GM21717 (cell line): ENCODE measurements around the gene FEM1C.
A peak's percentile ranks its signal among the peaks of the same experiment; 100 is the strongest.

ENCODE experiments used
- ATAC-seq: cut with Tn5 transposase; IDR thresholded peaks from one replicate; pipeline ENCODE4 v1.9.1; 2021; ENCODE audit warnings: mild to moderate bottlenecking, moderate library complexity; ENCODE audit not compliant: unreplicated experiment

The FEM1C gene, protein sequence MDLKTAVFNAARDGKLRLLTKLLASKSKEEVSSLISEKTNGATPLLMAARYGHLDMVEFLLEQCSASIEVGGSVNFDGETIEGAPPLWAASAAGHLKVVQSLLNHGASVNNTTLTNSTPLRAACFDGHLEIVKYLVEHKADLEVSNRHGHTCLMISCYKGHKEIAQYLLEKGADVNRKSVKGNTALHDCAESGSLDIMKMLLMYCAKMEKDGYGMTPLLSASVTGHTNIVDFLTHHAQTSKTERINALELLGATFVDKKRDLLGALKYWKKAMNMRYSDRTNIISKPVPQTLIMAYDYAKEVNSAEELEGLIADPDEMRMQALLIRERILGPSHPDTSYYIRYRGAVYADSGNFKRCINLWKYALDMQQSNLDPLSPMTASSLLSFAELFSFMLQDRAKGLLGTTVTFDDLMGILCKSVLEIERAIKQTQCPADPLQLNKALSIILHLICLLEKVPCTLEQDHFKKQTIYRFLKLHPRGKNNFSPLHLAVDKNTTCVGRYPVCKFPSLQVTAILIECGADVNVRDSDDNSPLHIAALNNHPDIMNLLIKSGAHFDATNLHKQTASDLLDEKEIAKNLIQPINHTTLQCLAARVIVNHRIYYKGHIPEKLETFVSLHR

DNA sequence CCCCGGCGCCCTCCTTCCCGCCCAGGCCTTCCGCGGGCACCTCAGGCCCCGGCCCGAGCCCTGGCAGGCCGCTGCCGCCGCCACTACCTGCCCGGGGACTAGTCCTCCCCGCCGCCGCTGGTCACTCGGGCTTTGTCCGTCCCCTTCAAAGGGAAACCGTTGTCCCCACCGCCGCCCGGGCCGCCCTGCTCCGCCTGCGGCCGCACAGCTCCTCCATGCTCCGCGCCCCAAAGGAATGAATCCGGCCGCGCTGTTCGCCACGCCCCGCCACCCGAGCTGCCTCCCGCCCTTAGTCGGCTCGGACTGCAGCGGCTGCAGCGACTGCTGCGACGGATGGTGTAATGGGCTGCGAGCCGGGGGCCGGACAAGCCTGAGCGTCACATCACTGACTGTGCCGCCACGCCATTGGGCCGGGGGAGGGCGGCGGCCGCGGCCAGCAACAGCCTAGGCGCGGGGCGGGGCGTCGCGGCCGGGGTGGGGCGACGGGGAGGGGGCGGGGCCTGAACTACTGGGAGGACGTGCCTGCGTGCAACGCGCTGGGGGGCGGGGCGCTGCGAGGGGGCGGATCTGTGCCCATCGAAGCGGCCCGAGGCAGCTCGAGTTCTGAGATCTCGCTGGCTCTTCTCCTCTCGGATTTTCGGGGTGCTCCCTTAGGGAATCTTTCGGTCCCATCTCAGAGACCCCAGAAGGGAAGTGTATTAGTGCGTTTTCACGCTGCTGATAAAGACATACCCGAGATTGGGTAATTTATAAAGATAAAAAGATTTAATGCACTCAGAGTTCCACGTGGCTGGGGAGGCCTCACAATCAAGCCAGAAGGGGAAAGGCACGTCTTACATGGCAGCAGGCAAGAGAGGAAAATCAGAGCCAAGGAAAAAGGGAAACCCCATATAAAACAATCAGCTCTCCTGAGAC lies at the start of gene FEM1C:
FEM1C (minus strand) TSS at position 340 of the 915 bp plus-strand sequence. CDS start 1,282 bp downstream, outside the sequence.
- peak; percentile 97 for ATAC-seq

- no peak for ATAC-seq
Observed at GRCh38 chr5:115589043-115589442, 44.5 kb upstream of the FEM1C start.

GRCh38 chr5:115588640-115589039 lies 44.1 kb upstream of the FEM1C start:
- no peak for ATAC-seq

DNA sequence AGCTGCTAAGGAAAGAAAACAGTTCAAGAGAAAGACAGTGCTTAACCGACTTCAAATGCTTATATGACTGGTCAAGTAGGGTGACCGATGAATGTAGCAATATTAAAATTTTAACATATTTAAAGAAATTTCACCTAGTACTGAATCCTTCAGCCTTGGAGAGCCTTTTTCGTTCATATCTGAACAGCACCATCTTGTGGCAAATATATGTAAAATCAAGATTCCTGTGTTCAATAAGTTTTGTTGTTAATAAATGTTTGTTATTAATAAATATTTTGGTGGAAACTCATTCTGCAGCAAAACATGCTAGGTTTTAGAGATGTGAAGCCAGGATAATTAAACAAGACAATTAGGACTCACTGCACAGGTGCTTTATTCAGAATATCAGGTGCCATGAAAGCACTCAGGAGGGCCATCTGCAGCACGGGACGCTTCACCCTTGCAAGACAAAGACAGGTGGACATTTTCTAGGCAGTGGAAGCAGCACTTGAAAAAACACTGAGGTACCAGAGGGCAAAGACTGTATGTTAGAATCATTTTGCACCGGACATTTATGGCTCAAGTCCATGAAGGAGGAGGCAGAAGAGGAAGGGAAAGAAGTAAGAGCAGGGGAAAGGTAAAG lies 42.1 kb upstream of the FEM1C start:
- no peak for ATAC-seq

DNA sequence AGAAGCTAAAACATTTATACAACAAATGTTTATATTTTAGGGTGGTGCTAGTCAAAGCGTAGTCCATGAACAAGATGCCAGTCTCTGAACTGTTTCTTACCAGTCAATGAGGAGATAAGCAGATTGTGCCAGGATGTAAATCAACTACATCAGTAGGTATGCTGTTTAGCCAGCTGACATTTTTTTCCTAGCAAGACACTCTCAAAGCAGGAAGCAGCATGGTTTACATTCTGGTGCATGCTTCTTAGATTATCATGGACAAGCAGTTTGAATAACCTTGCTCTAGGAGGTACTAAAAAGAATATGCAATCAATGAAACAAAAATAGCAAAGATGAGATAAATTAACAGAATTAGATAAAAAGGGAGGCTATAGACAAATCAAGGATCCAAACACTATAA lies 40.7 kb upstream of the FEM1C start:
- no peak for ATAC-seq

DNA sequence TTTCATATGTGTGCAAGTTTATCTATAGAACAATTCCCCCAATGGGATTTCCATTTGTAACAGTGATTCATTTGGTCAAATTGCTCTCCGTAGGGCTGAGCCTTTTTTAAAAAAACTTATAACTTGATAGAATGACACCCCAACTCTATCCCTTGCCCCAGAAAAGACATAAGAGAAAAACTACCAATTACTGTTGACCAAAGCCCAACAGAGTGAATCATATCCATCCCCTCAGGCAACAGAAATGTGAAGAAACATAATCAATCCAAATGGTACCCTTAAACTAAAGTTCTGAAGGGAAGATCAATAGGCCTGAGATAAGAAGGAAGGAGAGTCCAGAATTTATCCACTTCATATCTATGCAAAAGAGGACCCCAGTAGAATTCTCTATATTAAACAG lies 39.9 kb upstream of the FEM1C start:
- ATAC-seq: no peak

DNA sequence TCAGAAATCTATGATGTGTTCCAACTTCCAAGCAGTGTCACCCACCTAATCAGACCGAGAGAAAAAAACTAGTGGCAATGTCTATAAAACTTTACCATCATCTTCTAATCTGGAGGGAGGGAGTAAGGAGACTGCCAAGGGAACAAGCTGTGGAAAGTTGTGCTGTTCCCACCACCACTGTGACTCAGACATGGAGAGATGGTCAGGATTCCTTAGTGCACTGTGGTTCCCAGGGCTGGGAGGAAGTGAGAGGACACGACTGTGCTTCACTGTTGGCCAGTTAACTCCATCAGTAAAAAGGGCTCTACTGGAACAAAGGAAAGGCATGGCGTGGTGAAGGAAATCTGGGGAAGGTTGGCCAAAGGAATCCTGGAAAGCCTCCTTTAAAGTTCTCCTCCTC lies 38.9 kb upstream of the FEM1C start:
- ATAC-seq: no peak

DNA sequence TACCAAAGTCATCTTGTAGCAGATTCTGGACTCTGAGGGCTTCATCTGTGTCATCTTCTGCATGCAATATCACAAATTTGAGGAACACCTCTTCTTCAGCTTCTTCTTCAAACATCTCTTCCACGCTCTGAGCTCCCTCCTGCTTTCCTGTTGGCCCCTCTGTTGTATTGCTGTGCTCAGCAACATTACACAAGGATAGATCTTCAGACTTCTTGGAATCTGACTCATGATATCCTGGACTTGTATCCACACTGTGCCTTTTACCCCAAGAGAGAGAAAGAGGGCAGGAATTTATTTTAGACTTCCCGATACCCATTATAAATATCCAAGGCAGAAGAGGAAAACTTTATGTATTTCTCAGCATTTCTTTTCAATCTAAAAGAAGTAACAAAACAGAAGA lies 36.4 kb upstream of the FEM1C start:
- ATAC-seq: no peak

DNA sequence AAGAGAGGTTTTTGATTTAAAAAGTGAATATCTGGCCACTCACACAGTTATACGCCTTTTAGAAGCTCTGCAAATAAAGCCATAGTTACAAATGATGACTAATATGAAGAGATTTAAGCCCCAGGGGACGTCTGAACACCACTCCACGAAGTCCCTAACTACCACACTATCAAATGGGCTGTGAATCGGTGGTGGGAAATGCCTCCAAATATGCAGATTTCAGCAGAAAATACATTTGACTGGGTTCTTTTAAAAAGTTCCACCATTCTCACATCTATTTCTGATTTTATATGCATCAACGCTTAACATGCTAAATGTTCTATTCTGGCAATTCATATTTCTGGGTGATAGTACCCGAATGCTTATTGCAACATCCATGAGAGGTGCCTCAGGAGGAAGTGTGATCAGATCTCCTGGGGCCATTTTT lies 35.2 kb upstream of the FEM1C start:
- peak; percentile 42 for ATAC-seq

DNA sequence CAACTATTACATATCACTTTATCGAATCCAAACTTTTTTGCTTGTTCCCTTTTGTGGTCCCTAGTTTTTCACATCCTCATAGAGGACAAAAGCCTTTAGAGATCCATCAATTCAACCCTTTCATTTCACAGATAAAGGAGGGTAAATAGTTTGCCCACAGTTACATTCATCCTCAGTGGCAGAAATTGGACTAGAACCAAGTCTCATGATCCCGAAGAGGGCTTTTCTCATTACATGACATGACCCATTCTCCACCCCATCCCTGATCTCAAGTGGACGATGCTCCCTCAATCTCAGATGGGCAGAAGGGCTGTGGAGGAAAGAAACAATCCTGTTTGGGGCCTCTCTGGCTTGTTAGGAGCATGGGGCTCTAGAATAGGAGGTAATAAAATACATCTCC lies 34.6 kb upstream of the FEM1C start:
- no peak for ATAC-seq

GRCh38 chr5:115578657-115579056 lies 34.1 kb upstream of the FEM1C start:
- peak; percentile 65 for ATAC-seq

DNA sequence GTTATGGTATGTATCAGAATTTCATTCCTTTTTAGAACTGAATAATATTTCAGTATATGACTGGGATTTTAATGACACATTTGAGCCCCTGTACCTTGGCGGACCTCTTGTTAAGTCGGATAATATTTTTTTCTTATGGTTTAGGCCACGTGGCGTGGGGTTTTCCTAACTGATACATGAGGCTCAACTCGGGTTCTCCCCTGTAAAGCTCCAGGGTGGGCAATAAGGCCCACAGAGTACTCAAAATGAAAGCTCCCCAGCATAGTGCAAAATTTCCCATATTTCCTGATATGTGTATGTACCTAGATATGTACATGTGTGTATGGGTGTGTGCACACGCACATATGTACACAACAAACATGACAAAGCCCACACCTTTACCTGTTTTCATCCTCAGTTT lies 33.2 kb upstream of the FEM1C start:
- no peak for ATAC-seq

- no peak for ATAC-seq
Observed at GRCh38 chr5:115577329-115577728, 32.8 kb upstream of the FEM1C start.

- no peak for ATAC-seq
Observed at GRCh38 chr5:115575167-115576070, 30.8 kb upstream of the FEM1C start.

DNA sequence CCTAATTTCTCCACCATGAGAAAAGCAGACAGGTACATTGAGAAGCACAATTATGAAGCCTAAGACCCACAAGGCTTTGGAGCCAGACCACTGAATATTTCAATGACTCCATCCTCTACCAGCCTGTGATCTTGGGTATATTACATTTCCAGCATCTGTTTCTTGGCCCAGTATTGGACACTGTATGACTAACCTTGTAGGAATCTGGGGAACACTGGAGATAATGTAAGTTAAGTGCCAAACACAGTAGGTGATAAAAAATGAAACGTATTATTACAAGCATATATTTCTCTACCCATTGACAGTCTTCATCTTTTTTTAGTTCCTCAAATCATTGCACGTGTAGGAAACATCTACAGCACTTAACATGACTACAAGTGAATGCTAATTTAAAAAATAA lies 28.6 kb upstream of the FEM1C start:
- no peak for ATAC-seq

DNA sequence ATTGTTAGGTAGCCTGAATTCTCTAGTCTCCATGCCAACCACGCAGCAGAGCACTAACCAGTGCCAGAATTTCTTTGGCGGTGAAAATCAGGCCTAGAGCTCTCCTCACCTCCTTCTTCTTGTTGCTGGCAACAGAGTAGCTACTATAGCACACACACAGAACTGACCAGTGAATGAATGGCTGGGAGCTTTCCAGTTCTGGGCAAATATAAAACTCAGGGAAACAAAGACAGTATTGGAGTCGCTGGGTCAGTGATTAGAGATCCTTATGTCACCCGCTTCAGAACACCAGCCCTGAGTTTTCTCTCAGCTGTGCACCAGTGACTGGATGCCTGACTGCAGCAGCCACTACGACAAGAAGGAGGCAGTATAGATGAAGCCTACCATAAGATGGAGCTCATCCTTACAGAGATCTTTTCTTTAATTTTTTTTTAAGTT lies 26.9 kb upstream of the FEM1C start:
- ATAC-seq: no peak

- ATAC-seq: no peak
Observed at GRCh38 chr5:115568668-115569067, 24.1 kb upstream of the FEM1C start.

GRCh38 chr5:115565233-115565632 lies 20.7 kb upstream of the FEM1C start:
- no peak for ATAC-seq

GRCh38 chr5:115561176-115561575 lies 16.6 kb upstream of the FEM1C start:
- no peak for ATAC-seq

DNA sequence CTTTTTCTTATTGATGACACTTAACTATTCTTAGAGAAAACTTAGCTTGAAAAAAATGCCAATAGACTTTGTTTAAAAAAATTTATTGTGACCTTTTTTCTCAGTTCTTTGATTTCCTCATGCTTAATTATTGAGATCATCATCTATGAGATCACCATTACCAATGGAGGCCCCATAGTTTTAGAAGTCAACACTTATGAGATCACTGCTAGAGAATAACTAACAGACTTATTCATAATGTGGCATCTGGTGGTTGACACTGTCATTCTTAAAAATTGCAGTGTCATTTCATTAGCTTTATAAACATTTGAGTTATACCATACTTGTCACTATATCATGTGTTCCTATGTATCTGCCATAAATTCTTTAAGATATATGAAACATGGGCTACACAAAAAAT lies 14.9 kb upstream of the FEM1C start:
- no peak for ATAC-seq
